ENCODE measurements around the gene BCL10.
A peak's percentile ranks its signal among the peaks of the same experiment; 100 is the strongest.

DNA sequence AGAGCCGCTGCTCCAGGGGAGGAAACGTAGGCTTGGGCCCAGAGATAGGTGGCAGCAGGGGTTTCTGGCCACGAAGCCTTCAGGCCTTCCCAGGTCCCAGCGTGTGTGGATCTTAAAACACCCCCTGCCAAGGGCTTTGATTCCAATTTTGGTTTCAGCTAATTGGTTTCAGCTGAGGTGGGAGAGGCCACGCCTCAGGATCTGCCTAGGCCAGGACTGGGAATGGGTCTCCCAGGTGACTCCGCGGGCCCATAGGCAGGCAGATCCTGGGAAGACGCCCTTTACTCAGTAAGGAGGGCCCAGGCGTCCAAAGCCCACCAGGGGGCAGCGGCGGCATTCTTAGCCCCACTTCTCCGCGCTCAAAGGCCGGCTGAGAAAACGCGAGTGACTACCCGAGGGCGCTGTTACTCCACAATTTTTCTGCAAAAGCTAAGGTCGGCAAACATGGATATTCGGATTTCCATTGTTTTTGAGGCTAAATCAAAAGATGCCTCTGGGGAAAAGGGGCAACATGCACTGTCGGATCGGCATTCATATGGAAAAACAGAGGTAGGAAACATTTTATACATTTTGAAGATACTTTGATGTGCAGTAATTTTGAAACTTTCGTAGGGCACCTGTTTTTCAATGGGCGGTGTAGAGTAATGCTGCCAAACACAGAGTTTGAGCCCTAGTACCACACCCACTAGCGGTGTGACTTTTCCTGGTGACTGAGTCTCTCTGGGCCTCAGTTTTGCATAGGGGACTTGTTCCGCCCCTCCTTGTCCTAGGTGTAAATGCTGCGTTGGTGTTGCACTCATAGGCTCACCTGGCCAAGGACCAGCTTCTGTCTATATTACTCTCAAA, 31.8 kb upstream of the BCL10 start:
- TF ChIP-seq, protein P1, sequence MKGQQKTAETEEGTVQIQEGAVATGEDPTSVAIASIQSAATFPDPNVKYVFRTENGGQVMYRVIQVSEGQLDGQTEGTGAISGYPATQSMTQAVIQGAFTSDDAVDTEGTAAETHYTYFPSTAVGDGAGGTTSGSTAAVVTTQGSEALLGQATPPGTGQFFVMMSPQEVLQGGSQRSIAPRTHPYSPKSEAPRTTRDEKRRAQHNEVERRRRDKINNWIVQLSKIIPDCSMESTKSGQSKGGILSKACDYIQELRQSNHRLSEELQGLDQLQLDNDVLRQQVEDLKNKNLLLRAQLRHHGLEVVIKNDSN (IDR thresholded peaks at IDR 0.05) = no peak
- no peak for TF ChIP-seq ZBTB7A (IDR thresholded peaks at IDR 0.05; ENCODE audit: low read depth)
- TF ChIP-seq, protein P2, sequence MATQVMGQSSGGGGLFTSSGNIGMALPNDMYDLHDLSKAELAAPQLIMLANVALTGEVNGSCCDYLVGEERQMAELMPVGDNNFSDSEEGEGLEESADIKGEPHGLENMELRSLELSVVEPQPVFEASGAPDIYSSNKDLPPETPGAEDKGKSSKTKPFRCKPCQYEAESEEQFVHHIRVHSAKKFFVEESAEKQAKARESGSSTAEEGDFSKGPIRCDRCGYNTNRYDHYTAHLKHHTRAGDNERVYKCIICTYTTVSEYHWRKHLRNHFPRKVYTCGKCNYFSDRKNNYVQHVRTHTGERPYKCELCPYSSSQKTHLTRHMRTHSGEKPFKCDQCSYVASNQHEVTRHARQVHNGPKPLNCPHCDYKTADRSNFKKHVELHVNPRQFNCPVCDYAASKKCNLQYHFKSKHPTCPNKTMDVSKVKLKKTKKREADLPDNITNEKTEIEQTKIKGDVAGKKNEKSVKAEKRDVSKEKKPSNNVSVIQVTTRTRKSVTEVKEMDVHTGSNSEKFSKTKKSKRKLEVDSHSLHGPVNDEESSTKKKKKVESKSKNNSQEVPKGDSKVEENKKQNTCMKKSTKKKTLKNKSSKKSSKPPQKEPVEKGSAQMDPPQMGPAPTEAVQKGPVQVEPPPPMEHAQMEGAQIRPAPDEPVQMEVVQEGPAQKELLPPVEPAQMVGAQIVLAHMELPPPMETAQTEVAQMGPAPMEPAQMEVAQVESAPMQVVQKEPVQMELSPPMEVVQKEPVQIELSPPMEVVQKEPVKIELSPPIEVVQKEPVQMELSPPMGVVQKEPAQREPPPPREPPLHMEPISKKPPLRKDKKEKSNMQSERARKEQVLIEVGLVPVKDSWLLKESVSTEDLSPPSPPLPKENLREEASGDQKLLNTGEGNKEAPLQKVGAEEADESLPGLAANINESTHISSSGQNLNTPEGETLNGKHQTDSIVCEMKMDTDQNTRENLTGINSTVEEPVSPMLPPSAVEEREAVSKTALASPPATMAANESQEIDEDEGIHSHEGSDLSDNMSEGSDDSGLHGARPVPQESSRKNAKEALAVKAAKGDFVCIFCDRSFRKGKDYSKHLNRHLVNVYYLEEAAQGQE (IDR thresholded peaks at IDR 0.05; ENCODE audit: low read depth) = no peak
- no peak for TF ChIP-seq YY1 (IDR thresholded peaks at IDR 0.05; ENCODE audit: low read depth)
- no peak for TF ChIP-seq TCF12 (IDR thresholded peaks at IDR 0.05; ENCODE audit: low read depth)
- TF ChIP-seq TAF1 (IDR thresholded peaks at IDR 0.05; ENCODE audit: low read depth) = no peak
- TF ChIP-seq EGR1 (IDR thresholded peaks at IDR 0.05) = no peak
- TF ChIP-seq RAD21 (IDR thresholded peaks at IDR 0.05; ENCODE audit: low read depth) = peak; percentile 93
- no peak for TF ChIP-seq EP300 (IDR thresholded peaks at IDR 0.05; ENCODE audit: borderline replicate concordance)
- no peak for TF ChIP-seq CREB1 (IDR thresholded peaks at IDR 0.05; ENCODE audit: low read depth)
